ENCODE data around the gene TIMP1. TPM values are rescaled to one million over a fixed set of nuclear protein-coding genes. Genes with fewer than 3 reads are reported as not detected.

The TIMP1 gene
- total RNA-seq, 3 donors from 2014 or later (not counting 1 experiment from before 2014, with no cell fraction given) = 50.9 to 71.3 (median 68.6) TPM

DNA sequence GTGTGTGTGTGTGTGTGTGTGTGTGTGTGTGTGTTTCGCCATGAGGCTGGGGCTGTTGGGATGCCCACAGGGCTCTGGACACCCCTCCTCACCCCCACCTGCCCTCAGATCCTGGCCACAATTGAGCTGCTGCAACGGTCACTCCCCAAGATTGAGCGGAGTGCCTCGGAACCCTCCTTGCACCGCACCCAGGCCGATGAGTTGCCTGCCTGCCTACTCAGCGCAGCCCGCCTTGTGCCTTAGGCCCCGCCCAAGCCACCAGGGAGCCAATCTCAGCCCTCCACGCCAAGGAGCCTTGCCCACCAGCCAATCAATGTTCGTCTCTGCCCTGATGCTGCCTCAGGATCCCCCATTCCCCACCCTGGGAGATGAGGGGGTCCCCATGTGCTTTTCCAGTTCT lies 11.0 kb upstream of the TIMP1 start:
- H3K27me3 ChIP-seq (ENCODE audit: control insufficient read depth, insufficient read depth, low read length) = no peaks in the 10 kb centered on the region
- intact Hi-C loops (cut with micrococcal nuclease) = no loop called here
- Mint-ChIP-seq H3K36me3 (no peaks in the 10 kb centered on the region), H3K27me3 (ENCODE audit: low read depth in 2 of 2) (peaks cover 0 to 10% of the 10 kb centered on the region in 2 donors), H3K4me3 (no peak overlapping the region), H3K9me3 (no peaks in the 10 kb centered on the region), H3K4me1 (peaks cover 4 to 14% of the 10 kb centered on the region in 2 donors), H3K27ac (no peak overlapping the region)
- DNase-seq = no peak
- no peak for ATAC-seq
- no peaks in the 10 kb centered on the region for H3K9me3 ChIP-seq (ENCODE audit: control insufficient read depth, insufficient read depth, low read length)
- peaks cover 46% of the 10 kb centered on the region for H3K36me3 ChIP-seq (ENCODE audit: control insufficient read depth, insufficient read depth, low read length)
- H3K4me1 ChIP-seq (ENCODE audit: control insufficient read depth, insufficient read depth, low read length) = peaks cover 8% of the 10 kb centered on the region
- TF ChIP-seq, protein P1, sequence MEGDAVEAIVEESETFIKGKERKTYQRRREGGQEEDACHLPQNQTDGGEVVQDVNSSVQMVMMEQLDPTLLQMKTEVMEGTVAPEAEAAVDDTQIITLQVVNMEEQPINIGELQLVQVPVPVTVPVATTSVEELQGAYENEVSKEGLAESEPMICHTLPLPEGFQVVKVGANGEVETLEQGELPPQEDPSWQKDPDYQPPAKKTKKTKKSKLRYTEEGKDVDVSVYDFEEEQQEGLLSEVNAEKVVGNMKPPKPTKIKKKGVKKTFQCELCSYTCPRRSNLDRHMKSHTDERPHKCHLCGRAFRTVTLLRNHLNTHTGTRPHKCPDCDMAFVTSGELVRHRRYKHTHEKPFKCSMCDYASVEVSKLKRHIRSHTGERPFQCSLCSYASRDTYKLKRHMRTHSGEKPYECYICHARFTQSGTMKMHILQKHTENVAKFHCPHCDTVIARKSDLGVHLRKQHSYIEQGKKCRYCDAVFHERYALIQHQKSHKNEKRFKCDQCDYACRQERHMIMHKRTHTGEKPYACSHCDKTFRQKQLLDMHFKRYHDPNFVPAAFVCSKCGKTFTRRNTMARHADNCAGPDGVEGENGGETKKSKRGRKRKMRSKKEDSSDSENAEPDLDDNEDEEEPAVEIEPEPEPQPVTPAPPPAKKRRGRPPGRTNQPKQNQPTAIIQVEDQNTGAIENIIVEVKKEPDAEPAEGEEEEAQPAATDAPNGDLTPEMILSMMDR (IDR thresholded peaks at IDR 0.05) = no peak
- H3K27ac ChIP-seq (ENCODE audit: low read length) = no peak overlapping the region
- no peak overlapping the region for H3K4me3 ChIP-seq (ENCODE audit: low read length)
- WGBS (ENCODE audit: insufficient coverage) = 96% methylated on average over 10 of the region's 11 CpGs

DNA sequence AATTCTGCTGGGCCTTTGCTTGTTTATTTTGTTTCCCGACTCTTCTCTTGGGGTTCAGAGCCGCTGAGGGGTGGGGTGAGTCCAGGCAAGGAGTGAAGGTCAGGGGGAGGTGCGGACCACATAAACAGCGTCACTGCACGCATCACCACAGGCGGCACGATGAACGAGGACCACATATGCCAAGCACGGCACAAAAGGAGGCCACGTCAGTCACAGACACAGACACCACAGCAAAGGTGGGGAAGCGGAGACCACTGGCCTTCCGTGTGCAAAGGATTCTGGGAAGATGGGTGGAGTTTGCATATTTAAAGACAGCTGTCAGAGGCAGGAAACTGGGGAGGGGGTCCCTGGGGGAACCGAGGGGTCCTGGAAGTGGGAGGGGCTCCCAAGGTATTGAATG lies 10.3 kb upstream of the TIMP1 start:
- Histone ChIP-seq H3K9me3 (ENCODE audit: control insufficient read depth, insufficient read depth, low read length) (no peaks in the 10 kb centered on the region), H3K4me3 (ENCODE audit: low read length) (no peak overlapping the region), H3K27ac (ENCODE audit: low read length) (no peak overlapping the region), H3K4me1 (ENCODE audit: control insufficient read depth, insufficient read depth, low read length) (peaks cover 8% of the 10 kb centered on the region), H3K36me3 (ENCODE audit: control insufficient read depth, insufficient read depth, low read length) (peaks cover 42% of the 10 kb centered on the region), H3K27me3 (ENCODE audit: control insufficient read depth, insufficient read depth, low read length) (no peaks in the 10 kb centered on the region)
- Mint-ChIP-seq H3K36me3 (no peaks in the 10 kb centered on the region), H3K4me1 (peaks cover 4 to 14% of the 10 kb centered on the region in 2 donors), H3K27me3 (ENCODE audit: low read depth in 2 of 2) (peaks cover 0 to 10% of the 10 kb centered on the region in 2 donors), H3K27ac (no peak overlapping the region), H3K4me3 (no peak overlapping the region), H3K9me3 (no peaks in the 10 kb centered on the region)
- TF ChIP-seq, protein P1 (IDR thresholded peaks at IDR 0.05) = no peak
- DNase-seq (no peak), ATAC-seq (no peak)
- 82% methylated on average over 12 of the region's 13 CpGs for WGBS (ENCODE audit: insufficient coverage)
- intact Hi-C loops (cut with micrococcal nuclease) = no loop called here

DNA sequence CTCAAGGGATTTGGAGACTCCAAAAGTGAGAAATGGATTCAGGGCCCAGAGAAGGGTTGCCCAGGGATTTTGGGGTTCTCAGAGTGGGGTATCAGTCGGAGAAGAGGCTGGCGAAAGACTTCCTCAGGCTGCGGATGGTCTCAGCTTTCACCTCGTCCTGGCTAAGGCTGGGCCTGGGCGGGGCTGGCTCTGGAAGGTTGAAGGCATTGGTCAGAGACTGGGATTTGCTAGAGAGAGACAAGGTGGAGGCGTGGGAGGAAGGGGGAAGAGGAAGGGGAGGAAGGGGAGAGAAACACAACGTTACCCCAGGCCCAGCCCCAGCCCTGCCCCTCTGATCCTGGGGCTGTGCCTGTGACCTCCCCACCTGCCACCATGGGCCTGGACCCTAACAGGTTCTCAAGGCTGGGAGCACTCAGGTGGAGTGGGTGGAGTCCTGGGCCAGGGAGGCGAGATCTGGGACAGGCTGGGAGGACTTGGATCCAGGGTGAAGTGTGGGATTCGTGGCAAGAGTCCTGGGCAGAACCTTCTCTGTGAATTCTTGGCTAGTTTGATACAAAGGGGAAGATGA lies 9.4 kb upstream of the TIMP1 start:
- H3K9me3 Mint-ChIP-seq = no peaks in the 10 kb centered on the region
- Histone ChIP-seq H3K27me3 (ENCODE audit: control insufficient read depth, insufficient read depth, low read length) (no peaks in the 10 kb centered on the region), H3K9me3 (ENCODE audit: control insufficient read depth, insufficient read depth, low read length) (no peaks in the 10 kb centered on the region), H3K4me3 (ENCODE audit: low read length) (no peak overlapping the region), H3K27ac (ENCODE audit: low read length) (no peak overlapping the region), H3K4me1 (ENCODE audit: control insufficient read depth, insufficient read depth, low read length) (peaks cover 8% of the 10 kb centered on the region), H3K36me3 (ENCODE audit: control insufficient read depth, insufficient read depth, low read length) (peaks cover 34% of the 10 kb centered on the region)
- peak overlapping the region in 1 of 2 donors; percentile 45 for H3K27ac Mint-ChIP-seq
- ATAC-seq (no peak), DNase-seq (no peak)
- TF ChIP-seq, protein P1 (IDR thresholded peaks at IDR 0.05) = no peak
- no peak overlapping the region for H3K4me3 Mint-ChIP-seq
- H3K4me1 Mint-ChIP-seq = peaks cover 4 to 14% of the 10 kb centered on the region in 2 donors
- H3K36me3 Mint-ChIP-seq = no peaks in the 10 kb centered on the region
- WGBS (ENCODE audit: insufficient coverage) = 82% methylated on average over 9 of the region's 9 CpGs
- intact Hi-C loops (cut with micrococcal nuclease) = no loop called here
- H3K27me3 Mint-ChIP-seq (ENCODE audit: low read depth in 2 of 2) = peaks cover 0 to 10% of the 10 kb centered on the region in 2 donors

Data from natural killer cell (primary cell).